Uterus (tissue), 4 donors: ENCODE measurements around the gene EDRF1. TPM values are rescaled to one million over a fixed set of nuclear protein-coding genes. Genes with fewer than 3 reads are reported as not detected.

Experiments
- DNase-seq, 2 donors: peaks; one replicate each; pipeline ENCODE4 v3.0.0-alpha.2; 2019 to 2020
- H3K27ac ChIP-seq, 2 donors: fragments of 200-600 bp; sonication (generic); 1 replicate in 1 of 2; 2 replicates in 1 of 2; pipeline ENCODE4 v1.5.1; 2016 to 2018
- H3K27me3 ChIP-seq, 2 donors: fragments of 200-600 bp; sonication (generic); one replicate each; pipeline ENCODE4 v1.5.1; 2018 to 2019; ENCODE audit warnings: control low read depth in 1 of 2
- H3K36me3 ChIP-seq, 2 donors: fragments of 200-600 bp; sonication (generic); one replicate each; pipeline ENCODE4 v1.5.1; 2019; ENCODE audit warnings: control low read depth in 1 of 2
- H3K4me1 ChIP-seq, 2 donors: fragments of 200-600 bp; sonication (generic); one replicate each; pipeline ENCODE4 v1.5.1; 2018 to 2019; ENCODE audit warnings: control low read depth in 1 of 2
- H3K4me3 ChIP-seq, 2 donors: fragments of 200-600 bp; sonication (generic); 1 replicate in 1 of 2; 2 replicates in 1 of 2; pipeline ENCODE4 v1.5.1; 2018 to 2019; ENCODE audit warnings: mild to moderate bottlenecking in 1 of 2
- H3K9me3 ChIP-seq, 2 donors: fragments of 200-600 bp; sonication (generic); one replicate each; pipeline ENCODE4 v1.5.1; 2019; ENCODE audit warnings: control low read depth in 1 of 2
- POLR2A ChIP-seq, 2 donors: fragments of 450-650 bp; IDR thresholded peaks; one replicate each; pipeline ENCODE4 v1.6.1; 2016; ENCODE audit warnings: antibody characterized with exemption in 2 of 2, mild to moderate bottlenecking in 1 of 2, moderate library complexity in 1 of 2
- intact Hi-C: fragments of 100-400 bp; cut with DNase I; formaldehyde crosslinking; loops from one replicate; pipeline ENCODE4 v1.15.1; 2023; ENCODE audit warnings: low total_unique reads
- total RNA-seq, 4 donors: library from RNA; depleted of rRNA in 3 of 4; stranded (reverse); fragments of >200 nt in 3 of 4; gene quantifications; one replicate each; pipeline versions ENCODE4 v1.1.0 to v1.2.4, GENCODE V29; 2014 to 2023
- TF ChIP-seq, protein P1 (sequence below), 4 experiments: fragments of 200-600 bp in 2 of 4; fragments of 450-650 bp in 2 of 4; sonication (generic) in 2 of 4; IDR thresholded peaks; one replicate each; pipeline ENCODE4 v1.5.1; 2016 to 2019; ENCODE audit warnings: antibody characterized with exemption in 4 of 4, mild to moderate bottlenecking in 2 of 4, moderate library complexity in 1 of 4
- donor health status: DM: yes; HTN: yes; CAD: no.

EDRF1 gene
- total RNA-seq, 4 donors from 2014 or later = 26.2 to 79.2 (median 47.9) TPM

DNA sequence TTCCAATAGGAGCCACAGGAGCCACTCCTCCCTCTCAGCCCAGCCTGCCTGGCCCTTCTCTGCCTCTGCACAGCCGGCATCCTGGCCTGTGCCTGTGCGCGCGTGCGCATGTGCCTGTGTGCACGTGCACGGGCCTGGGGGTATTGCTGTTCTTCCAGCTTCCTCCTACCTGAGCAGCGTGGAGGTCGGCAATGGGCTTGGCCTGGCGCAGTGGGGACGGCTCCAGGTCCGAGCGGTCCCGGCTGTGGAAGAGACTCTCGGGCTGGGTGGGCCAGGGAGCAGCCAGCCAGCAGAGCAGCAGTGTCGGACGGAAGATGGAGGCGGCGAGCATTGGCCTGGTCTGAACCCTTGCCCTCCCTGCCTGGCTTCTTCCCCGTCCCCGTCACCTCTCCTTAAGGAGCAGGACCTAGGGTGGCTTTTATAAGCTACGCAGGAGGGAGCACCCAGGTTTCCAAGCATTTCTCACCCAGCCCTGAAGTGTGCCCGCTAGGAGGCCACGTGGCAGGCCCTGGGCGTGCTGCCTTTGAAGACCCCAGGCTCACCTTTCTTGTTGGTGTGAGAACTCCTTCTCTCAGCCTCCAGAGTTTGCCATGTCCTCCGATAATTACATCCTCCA, 56.1 kb downstream of the EDRF1 start, which contains the start of gene MMP21:
MMP21 (minus strand) TSS at position 331 of the 616 bp plus-strand sequence; CDS start at position 331, 0 bp downstream.
- H3K27me3 ChIP-seq = no peaks in the 10 kb centered on the region
- H3K4me1 ChIP-seq = no peaks in the 10 kb centered on the region
- TF ChIP-seq, protein P1, sequence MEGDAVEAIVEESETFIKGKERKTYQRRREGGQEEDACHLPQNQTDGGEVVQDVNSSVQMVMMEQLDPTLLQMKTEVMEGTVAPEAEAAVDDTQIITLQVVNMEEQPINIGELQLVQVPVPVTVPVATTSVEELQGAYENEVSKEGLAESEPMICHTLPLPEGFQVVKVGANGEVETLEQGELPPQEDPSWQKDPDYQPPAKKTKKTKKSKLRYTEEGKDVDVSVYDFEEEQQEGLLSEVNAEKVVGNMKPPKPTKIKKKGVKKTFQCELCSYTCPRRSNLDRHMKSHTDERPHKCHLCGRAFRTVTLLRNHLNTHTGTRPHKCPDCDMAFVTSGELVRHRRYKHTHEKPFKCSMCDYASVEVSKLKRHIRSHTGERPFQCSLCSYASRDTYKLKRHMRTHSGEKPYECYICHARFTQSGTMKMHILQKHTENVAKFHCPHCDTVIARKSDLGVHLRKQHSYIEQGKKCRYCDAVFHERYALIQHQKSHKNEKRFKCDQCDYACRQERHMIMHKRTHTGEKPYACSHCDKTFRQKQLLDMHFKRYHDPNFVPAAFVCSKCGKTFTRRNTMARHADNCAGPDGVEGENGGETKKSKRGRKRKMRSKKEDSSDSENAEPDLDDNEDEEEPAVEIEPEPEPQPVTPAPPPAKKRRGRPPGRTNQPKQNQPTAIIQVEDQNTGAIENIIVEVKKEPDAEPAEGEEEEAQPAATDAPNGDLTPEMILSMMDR (IDR thresholded peaks at IDR 0.05) = no peak
- no peak for TF ChIP-seq POLR2A (IDR thresholded peaks at IDR 0.05)
- DNase-seq = no peak
- H3K9me3 ChIP-seq = no peaks in the 10 kb centered on the region
- H3K4me3 ChIP-seq = no peak within 1 kb of the TSS
- H3K27ac ChIP-seq = no peak within 1 kb of the TSS
- H3K36me3 ChIP-seq = no peaks in the 10 kb centered on the region
- intact Hi-C loops = no loop called here

DNA sequence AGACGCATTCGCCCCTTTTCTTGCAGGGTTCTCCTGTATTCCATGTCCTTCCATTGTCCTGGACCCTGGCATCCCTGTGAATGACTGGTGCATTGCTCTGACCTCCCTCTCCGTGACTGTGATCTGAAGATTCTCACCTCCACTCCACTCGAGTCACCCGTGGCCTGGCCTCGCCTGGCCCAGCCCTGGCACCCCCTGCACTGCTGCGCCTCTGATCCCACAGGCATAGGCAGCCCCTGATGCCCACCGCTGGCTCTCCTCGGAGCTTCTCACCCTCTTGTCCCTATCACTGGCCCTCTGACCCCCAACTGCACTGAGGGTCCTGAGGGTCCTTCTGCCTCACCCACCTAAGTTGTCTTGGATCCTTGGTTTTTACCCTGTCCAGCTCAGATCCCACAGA, 58.3 kb downstream of the EDRF1 start:
- no peaks in the 10 kb centered on the region for H3K27me3 ChIP-seq
- no peaks in the 10 kb centered on the region for H3K9me3 ChIP-seq
- no peak overlapping the region for H3K27ac ChIP-seq
- no peaks in the 10 kb centered on the region for H3K4me1 ChIP-seq
- DNase-seq = no peak
- no peak for TF ChIP-seq POLR2A (IDR thresholded peaks at IDR 0.05)
- TF ChIP-seq, protein P1 (IDR thresholded peaks at IDR 0.05) = no peak
- no peak overlapping the region for H3K4me3 ChIP-seq
- intact Hi-C loops = no loop called here
- H3K36me3 ChIP-seq = no peaks in the 10 kb centered on the region

GRCh38 chr10:125778556-125778955, 59.0 kb downstream of the EDRF1 start:
- Histone ChIP-seq H3K4me1 (no peaks in the 10 kb centered on the region), H3K27me3 (no peaks in the 10 kb centered on the region), H3K27ac (no peak overlapping the region), H3K4me3 (no peak overlapping the region), H3K9me3 (no peaks in the 10 kb centered on the region), H3K36me3 (no peaks in the 10 kb centered on the region)
- TF ChIP-seq, protein P1 (IDR thresholded peaks at IDR 0.05) = no peak
- TF ChIP-seq POLR2A (IDR thresholded peaks at IDR 0.05) = no peak
- no peak for DNase-seq
- intact Hi-C loops = no loop called here

GRCh38 chr10:125779403-125780327, 60.2 kb downstream of the EDRF1 start:
- DNase-seq = no peak
- no peaks in the 10 kb centered on the region for H3K4me1 ChIP-seq
- no peaks in the 10 kb centered on the region for H3K9me3 ChIP-seq
- no peak for TF ChIP-seq POLR2A (IDR thresholded peaks at IDR 0.05)
- H3K27ac ChIP-seq = no peak overlapping the region
- no peak overlapping the region for H3K4me3 ChIP-seq
- H3K27me3 ChIP-seq = no peaks in the 10 kb centered on the region
- intact Hi-C loops = no loop called here
- H3K36me3 ChIP-seq = no peaks in the 10 kb centered on the region

DNA sequence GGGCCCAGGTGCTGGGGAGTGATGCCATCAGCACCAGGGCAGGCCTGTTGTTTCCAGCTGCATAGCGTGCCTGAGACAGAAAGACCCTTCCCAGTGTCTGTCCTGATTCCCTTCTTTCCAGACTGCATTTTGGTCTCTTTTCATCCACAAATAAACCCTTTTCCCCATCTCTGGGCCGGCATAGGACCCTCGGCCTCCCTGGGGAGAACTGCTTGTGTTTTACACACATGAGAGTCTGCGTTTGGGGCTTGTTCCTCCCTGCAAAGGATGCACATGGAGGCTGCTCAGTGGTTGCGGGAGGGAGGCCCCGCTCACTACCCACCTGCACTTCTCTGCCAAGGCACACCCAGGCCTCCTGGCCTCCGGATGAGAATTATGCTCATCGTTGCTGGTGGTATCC, 61.9 kb downstream of the EDRF1 start:
- H3K27me3 ChIP-seq = no peaks in the 10 kb centered on the region
- intact Hi-C loops = no loop called here
- TF ChIP-seq, protein P1 (IDR thresholded peaks at IDR 0.05) = no peak
- no peak for TF ChIP-seq POLR2A (IDR thresholded peaks at IDR 0.05)
- no peaks in the 10 kb centered on the region for H3K36me3 ChIP-seq
- no peak overlapping the region for H3K27ac ChIP-seq
- no peak overlapping the region for H3K4me3 ChIP-seq
- H3K9me3 ChIP-seq = no peaks in the 10 kb centered on the region
- H3K4me1 ChIP-seq = no peaks in the 10 kb centered on the region
- no peak for DNase-seq
